ENCODE measurements around the gene MS4A10.

Gene MS4A10

GRCh38 chr11:60761436-60762190 is 23.5 kb upstream of the MS4A10 start:
- TF ChIP-seq GATA3 (IDR thresholded peaks at IDR 0.05; ENCODE audit: low read depth, low read length) (no peak), GATA2 (IDR thresholded peaks at IDR 0.05; ENCODE audit: low read depth, low read length) (no peak)

GRCh38 chr11:60762851-60763691 is 22.1 kb upstream of the MS4A10 start:
- no peak for TF ChIP-seq GATA2 (IDR thresholded peaks at IDR 0.05; ENCODE audit: low read depth, low read length)
- TF ChIP-seq GATA3 (IDR thresholded peaks at IDR 0.05; ENCODE audit: low read depth, low read length), result no peak

GRCh38 chr11:60763692-60764369 is 21.3 kb upstream of the MS4A10 start:
- TF ChIP-seq GATA3 (IDR thresholded peaks at IDR 0.05; ENCODE audit: low read depth, low read length) (no peak), GATA2 (IDR thresholded peaks at IDR 0.05; ENCODE audit: low read depth, low read length) (no peak)

GRCh38 chr11:60764879-60765278 is 20.3 kb upstream of the MS4A10 start:
- no peak for TF ChIP-seq GATA2 (IDR thresholded peaks at IDR 0.05; ENCODE audit: low read depth, low read length)
- no peak for TF ChIP-seq GATA3 (IDR thresholded peaks at IDR 0.05; ENCODE audit: low read depth, low read length)

DNA sequence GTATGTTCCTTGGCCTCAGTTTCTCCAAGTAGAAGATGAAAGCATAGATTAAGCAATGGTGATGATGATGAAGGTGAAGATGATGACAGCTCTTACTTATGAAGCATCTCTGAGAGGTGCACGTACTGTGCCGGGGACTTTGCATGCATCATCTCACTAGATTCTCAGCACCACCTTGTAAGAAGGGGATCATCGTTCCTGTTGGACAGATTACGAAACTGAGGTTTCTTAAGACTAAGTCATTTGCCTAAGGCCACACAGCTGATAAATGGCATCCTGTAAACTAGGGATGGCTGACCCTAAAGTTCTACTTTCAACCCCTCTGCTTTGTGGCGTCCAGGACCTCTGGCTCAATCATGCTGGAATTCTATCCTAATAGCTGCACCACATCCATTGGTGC is 19.8 kb upstream of the MS4A10 start:
- no peak for TF ChIP-seq GATA2 (IDR thresholded peaks at IDR 0.05; ENCODE audit: low read depth, low read length)
- TF ChIP-seq GATA3 (IDR thresholded peaks at IDR 0.05; ENCODE audit: low read depth, low read length), result no peak

- TF ChIP-seq GATA2 (IDR thresholded peaks at IDR 0.05; ENCODE audit: low read depth, low read length) (no peak), GATA3 (IDR thresholded peaks at IDR 0.05; ENCODE audit: low read depth, low read length) (no peak)
Measured at GRCh38 chr11:60766547-60766946, 18.6 kb upstream of the MS4A10 start.

GRCh38 chr11:60767388-60767811 is 17.7 kb upstream of the MS4A10 start:
- no peak for TF ChIP-seq GATA2 (IDR thresholded peaks at IDR 0.05; ENCODE audit: low read depth, low read length)
- TF ChIP-seq GATA3 (IDR thresholded peaks at IDR 0.05; ENCODE audit: low read depth, low read length), result no peak

DNA sequence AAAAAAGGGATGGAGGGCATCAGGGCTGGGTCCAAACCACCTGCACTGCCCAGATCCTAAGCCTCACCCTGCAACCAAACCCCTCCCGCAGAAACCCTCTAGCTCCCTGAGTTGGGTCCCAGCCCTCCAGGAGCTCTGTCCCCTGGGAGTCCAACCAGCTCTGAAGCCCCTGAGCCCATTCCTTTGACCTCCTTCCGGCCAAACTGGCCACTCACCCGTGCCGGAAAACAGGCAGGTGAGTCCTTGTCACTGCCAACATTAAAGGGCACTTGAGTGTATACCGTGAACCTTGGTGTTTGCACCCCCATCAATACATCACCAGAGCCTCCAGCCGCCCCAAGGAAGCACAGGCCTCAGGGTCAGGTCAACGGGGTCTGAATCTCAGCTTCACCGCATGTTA is 16.9 kb upstream of the MS4A10 start:
- no peak for TF ChIP-seq GATA3 (IDR thresholded peaks at IDR 0.05; ENCODE audit: low read depth, low read length)
- TF ChIP-seq GATA2 (IDR thresholded peaks at IDR 0.05; ENCODE audit: low read depth, low read length), result no peak

DNA sequence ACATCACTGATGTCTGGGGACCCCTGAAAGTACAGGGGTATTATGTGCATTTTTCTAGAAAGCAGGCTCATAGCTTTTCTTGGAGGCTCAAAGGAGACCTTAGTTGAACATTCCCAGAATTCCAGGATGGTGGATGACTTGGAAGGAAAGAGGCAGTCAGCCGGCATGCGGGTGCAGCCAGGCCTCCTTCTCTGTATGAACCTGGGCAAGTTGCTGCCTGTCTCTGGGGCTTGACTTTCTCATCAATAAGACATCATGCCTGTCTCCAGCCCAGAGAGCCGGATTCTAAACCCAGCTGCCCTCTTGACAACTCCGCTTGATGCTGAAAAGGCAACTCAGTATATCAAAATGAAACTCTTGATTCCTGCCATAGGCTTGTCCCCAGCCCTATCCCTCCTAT is 15.9 kb upstream of the MS4A10 start:
- no peak for TF ChIP-seq GATA3 (IDR thresholded peaks at IDR 0.05; ENCODE audit: low read depth, low read length)
- no peak for TF ChIP-seq GATA2 (IDR thresholded peaks at IDR 0.05; ENCODE audit: low read depth, low read length)

GRCh38 chr11:60769811-60770210 is 15.3 kb upstream of the MS4A10 start:
- TF ChIP-seq GATA3 (IDR thresholded peaks at IDR 0.05; ENCODE audit: low read depth, low read length) (no peak), GATA2 (IDR thresholded peaks at IDR 0.05; ENCODE audit: low read depth, low read length) (no peak)

DNA sequence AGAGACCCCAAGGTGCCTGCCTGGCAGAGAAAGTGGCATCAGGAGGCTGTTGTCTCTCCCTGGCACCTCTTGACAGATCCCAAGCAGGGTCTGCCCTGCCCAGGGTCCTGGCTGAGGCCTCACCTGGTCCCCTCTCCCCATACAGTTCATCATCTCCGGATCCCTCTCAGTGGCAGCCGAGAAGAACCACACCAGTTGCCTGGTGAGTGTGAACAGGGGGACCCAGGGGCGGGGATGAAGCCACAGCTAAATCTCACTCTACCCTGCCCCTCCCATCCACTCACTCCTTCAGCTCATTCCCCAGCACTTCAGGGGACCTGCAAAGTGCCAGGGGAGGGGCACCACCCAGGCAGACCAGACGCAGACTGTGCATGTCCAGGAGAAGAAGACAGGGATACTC is 14.0 kb upstream of the MS4A10 start:
- no peak for TF ChIP-seq GATA3 (IDR thresholded peaks at IDR 0.05; ENCODE audit: low read depth, low read length)
- TF ChIP-seq GATA2 (IDR thresholded peaks at IDR 0.05; ENCODE audit: low read depth, low read length), result no peak

DNA sequence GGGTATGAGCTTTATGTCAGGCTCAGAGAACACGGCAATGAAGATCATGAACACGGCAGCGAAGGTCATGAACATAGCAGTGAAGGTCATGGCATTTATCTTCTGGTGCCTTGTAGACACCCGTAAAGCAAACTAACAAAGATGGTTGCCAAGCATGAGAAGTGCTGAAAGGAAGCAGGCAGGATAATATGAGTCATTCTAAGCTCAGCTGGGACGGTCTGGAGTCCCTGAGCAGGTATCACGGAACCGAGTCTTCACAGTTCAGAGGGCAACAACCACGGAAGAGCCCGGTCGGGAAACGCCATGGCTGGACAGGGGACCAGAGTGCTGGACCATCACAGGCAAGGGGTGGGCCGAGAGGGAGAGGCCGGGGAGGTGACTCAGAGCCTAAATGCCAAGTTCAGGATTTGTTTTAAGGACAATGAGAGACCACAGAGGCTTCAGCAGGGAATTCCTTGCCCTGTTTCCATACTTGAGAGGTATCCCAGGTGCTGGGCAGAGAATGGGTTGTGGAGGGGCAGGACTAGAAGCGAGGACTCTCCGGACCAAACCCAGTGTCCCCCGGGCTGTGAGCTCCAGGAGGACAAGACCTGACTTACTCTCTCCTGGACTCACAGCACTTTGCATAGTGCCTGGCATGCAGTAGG is 13.1 kb upstream of the MS4A10 start:
- TF ChIP-seq GATA2 (IDR thresholded peaks at IDR 0.05; ENCODE audit: low read depth, low read length) (no peak), GATA3 (IDR thresholded peaks at IDR 0.05; ENCODE audit: low read depth, low read length) (no peak)

DNA sequence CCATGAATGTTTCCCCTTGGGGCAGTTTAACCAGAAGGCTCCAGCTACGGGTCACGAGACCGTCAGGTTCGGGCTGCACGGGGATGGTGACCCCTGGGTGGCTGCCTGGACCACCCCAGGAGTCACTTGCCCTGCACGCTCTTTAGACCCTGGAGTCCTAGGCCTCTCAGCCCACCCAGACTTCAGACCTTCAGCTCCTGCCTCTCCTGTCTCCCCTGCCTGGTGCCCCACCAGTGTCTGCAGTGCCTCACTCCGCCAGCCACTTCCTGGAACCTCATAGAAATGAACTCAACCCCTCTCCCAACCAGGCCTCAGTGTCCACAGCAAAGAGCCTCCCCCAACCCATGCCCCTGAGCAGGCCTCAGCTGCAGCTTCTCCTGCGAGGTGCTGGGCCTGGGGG is 12.5 kb upstream of the MS4A10 start:
- no peak for TF ChIP-seq GATA2 (IDR thresholded peaks at IDR 0.05; ENCODE audit: low read depth, low read length)

DNA sequence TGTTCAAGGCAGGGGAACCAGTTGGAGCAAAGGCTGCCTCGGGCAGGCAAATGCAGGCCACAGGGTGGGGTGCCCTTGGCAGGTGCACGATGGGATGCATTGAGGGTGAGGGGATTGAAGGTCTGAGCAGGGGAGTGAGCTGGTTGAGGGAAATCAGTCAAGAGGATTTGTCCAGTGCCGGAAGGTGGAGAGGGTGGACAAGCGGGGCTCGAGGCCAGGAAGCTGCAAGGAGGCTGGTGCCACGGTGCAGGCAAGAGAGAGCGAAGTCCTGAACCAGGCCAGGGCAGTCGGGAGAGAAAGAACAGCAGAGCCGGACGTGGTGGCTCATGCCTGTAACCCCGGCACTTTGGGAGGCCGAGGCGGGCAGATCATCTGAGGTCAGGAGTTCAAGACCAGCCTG is 10.4 kb upstream of the MS4A10 start:
- TF ChIP-seq GATA3 (IDR thresholded peaks at IDR 0.05; ENCODE audit: low read depth, low read length) (no peak), GATA2 (IDR thresholded peaks at IDR 0.05; ENCODE audit: low read depth, low read length) (no peak)

Data from SH-SY5Y (cell line).